GM21390 (cell line): ENCODE measurements around the gene RASL10A.

ENCODE experiments used
- ATAC-seq: cut with Tn5 transposase; IDR thresholded peaks from one replicate; pipeline ENCODE4 v1.9.1; 2021; ENCODE audit not compliant: unreplicated experiment

RASL10A gene

DNA sequence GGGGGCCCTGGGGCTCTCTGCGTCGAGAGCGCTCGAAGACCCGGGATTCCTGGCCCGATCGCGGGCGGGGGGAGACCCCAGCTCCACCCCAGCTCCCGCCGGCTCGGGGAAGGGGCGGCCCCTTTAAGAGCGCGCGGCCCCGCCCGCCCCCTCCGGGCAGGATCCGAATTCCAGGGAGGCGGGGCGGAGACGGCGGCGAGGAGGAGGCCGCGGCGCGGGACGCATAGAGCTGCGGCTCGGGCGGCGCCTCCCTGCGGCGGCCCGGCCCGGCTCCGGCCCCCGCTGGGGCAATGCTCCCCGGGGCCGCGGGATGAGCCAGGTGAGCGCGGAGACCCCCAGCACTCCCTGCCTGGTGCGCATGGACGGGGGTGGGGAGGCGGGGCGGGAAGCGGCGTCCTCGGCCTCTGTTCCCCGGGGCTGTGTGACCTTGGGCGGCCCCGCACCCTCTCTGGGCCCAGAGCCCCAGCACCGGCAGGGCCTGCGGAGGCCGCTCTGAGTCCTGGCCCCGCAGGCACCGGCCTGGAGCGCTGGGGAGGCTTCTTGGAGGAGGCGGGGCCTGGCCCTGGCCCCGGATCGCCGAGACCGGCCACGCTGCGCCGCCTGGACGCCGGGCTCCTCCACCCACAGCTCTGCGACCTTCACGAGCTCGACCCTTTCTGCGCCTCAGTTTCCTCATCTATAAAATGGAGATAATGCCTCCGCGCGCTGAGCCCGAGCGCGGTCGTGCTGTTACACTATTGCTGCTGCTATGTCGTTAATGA, 8.5 kb downstream of the RASL10A start:
- ATAC-seq: no peak

DNA sequence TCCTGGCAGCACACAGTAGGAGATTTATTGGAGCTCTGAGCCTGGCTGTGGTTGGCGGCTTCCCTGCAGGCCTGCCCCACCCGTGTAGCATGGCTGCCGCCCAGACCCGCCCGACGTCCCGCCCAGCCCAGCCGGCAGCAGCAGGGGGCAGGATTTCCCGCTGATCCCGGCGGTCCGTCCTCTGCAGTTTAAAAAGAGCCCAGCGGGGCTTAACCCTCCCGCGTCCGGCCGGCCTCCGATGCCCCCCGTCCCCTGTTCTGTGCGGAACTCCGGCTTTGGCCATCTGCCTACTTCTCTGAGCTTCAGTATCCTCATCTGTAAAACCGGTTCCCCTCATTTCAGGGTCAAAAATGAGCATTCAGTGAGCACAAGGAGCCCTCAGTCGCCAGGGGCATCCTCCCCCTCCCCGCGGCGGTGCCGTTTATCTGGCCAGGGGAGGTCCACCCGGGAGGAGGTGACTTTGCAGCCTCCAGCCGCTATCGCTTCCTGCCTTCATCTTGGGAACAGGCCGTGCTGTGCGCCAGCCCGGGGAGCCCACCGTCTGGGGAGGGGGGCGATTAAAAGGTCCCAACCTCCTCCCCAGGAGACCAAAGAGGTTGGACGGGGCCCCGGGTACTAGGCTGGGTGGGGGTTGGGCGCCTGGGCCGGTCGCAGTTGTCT, 9.2 kb downstream of the RASL10A start, which contains the start of gene GAS2L1:
GAS2L1 (plus strand) TSS at position 476 of the 660 bp plus-strand sequence. CDS start 1,456 bp downstream, outside the sequence.
- no peak for ATAC-seq

- no peak for ATAC-seq
These were observed 9.7 kb downstream of the RASL10A start for GRCh38 chr22:29305836-29306174.

DNA sequence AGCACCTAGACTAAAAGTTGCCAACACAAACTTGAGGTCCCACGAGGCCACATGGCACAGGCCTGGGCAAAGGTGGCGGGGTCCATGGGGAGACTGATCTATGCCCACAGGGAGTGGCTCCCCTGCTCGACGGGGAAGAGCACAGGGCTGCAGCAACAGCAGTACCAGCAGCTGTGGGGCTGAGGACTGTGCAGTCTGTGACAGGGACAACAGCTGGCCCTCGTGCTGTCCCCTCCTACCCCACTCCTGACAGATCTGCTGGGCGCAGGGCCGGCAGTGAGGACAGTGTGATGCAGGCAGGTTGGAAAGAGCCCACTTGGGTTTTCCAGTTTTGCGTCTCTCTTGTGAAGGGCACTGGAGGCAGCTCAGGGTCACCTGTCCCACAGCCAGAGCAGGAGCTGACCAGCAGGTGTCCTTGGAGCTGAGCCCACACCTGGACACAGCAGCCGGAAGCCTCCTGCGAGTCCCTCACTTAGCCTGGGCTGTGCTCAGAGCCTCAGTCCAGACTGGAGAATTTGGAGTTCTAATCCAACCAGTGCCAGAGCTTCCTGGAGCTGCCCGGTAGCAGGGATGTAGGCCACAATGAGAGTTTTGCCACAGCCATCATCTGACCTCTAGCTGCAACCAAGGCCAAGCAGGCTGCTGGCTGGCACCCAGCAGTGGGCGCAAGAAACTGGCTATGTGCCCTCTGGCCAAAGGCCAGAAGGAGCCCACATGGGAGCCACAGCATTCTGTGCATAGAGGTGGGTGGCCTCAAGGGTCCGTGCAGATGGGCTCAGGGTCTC, 12.6 kb downstream of the RASL10A start:
- no peak for ATAC-seq

DNA sequence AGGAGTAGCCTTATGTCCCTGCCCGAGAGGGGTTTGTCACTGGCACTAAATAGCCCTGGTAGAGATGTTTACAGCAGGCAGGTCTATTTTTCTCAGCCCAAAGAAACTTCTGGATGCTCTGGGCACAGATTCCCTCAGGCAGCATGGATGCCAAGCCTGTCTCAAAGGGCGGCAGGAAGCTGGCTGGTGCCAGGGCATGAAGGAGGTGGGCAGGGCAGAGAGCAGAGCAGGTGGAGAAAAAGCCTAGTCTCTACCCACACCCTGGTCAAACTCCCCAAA, 13.2 kb downstream of the RASL10A start:
- ATAC-seq: no peak

DNA sequence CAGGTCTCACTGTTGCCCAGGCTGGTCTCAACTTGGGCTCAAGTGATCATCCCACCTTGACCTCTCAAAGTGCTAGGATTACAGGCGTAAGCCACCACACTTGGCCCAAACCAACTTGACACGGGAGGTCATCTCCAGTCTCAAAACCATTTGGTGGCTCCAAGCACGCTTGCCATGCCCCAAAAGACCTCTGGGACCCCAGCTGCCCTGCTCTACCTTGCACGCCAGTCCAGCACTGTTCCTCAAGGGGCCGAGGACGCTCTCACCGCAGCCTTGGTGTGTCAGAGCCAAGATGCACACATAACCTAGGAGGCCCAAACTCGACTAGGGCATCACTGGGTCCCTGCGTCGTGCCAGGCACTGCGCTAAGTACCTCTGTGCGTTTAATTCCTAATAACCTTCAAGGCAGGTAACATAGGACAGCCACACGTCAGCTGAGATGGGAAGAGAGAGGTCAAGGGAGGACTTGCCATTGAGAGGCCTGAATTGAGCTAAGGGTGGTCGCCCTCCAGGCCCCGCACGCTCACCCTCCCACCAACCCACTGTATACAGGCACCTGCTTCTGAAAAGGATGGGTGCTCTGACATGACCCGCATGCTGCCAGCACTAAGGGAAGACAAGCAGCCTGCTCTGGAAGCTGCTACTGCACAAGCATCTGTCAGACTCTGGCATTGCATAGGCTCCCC, 13.6 kb downstream of the RASL10A start:
- ATAC-seq: no peak

DNA sequence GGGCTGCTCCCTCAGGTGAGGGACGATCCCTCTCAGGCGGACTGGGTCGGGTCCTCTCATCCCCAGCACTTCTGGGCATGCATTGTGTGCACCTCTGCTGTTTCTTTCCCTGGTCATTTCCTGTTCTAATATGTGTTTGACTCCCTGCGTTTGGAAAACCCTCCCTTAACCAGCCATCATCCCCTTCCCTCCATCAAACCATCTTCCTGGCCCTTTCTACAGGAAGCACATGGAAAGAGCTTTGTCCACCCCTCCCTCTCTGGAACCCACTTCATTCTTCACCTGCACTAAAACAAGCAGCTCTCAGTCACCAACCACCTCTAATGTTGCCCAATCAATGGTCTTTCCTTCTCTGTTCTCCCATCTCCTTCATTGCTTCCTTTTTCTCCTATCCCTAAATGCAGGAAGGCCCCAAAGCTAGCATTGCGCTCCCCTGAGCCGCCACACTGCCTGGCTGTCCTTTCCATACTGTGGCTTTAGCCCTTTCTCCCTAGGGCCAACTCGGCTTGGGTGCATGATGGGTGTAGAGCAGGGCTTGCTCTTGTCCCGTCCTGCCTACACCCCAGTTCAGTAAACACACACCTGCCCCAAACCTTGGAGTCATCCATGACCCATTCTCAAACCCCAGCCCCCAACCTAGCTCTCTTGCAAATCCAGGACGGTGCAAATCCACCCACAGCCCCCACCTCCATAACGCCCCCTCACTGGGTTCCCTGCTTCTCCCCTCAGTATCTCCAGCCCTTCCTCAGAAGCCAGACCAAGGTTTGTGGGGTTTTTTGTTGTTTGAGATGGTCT, 14.5 kb downstream of the RASL10A start:
- no peak for ATAC-seq

DNA sequence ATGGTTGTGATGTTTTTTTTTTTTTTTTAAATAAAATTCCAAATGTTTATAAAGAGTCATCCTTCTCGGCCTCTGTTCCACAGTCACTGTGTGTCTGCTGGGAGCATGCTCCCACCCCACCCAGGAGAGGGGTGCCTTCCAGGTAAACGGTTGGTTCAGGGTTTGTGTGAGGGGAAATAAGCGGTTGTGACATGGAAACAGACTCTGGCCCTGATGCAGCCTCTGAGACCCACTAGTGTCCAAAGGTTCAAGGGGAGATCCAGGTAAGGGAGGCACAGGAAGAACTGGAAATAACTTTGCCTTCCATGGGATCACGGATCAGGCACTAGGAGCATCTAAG, 15.1 kb downstream of the RASL10A start:
- no peak for ATAC-seq

- no peak for ATAC-seq
These were observed 16.2 kb downstream of the RASL10A start for GRCh38 chr22:29299136-29299900.

DNA sequence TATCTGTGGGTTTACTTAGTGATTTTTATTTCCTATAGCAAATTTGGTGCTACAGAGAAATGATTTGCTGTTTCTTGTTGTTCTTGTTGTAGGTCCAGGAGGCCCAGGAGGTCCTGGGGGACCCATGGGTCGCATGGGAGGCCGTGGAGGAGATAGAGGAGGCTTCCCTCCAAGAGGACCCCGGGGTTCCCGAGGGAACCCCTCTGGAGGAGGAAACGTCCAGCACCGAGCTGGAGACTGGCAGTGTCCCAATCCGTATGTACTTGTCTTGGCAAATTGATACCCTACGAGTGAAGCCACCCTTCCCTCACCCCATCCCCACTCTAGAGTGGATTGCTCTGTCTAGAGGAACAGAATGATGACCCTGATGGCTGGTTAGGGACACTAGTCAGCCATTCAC, 16.9 kb downstream of the RASL10A start:
- ATAC-seq: no peak

- ATAC-seq: no peak
These were observed 23.1 kb downstream of the RASL10A start for GRCh38 chr22:29292379-29292778.

DNA sequence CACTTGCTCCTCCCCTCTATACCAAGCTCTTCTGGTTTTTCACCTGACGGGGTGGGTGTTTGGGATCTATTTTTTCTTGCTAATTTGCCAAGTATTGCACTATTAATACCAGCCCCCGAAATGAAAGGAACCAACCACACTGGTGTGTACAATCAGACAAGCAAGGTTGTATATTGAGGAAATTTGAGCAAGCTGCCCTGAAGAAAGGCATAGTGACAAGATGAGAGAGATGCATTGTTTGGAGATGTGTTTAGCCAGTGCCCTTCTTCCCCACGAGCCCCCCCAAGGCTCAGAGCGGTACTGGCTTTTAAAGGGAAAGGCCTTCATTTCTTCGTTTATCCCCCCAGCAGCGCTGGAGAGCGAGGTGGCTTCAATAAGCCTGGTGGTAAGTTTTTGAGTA, 24.3 kb downstream of the RASL10A start:
- no peak for ATAC-seq

GRCh38 chr22:29290061-29290460, 25.4 kb downstream of the RASL10A start:
- no peak for ATAC-seq

DNA sequence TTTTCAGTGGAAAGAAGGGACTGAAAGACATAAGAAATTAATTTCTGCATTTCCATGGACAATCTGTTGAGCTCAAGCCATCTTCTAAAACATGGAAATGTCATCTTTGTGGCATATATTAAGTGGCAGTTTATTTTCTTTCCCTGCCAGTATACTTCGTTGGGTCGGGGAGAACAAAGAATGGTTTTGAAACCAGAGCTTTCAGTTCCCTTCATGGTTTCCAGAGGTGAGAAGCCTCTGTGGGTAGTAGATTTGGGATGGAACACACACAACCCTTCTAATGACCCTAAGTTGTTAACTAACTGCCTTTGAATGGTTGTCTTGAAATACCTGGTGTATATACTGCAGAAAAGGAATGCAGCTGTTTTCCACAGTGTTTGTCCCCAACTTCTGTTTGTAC, 26.7 kb downstream of the RASL10A start:
- ATAC-seq: no peak

- no peak for ATAC-seq
These were observed 31.3 kb downstream of the RASL10A start for GRCh38 chr22:29284196-29284595.

DNA sequence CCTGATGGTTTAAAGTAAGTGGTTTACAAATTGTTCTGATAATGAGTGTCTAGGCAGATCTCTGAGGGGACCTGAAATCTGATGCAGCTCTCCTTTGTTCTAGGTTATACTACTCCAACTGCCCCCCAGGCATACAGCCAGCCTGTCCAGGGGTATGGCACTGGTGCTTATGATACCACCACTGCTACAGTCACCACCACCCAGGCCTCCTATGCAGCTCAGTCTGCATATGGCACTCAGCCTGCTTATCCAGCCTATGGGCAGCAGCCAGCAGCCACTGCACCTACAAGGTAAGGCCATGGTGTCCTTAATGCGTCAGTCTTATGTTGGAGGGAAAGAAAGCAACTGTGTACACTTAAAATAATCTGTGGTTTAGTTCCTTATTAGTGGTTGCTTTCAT, 37.6 kb downstream of the RASL10A start:
- no peak for ATAC-seq

GRCh38 chr22:29275819-29276565, 39.5 kb downstream of the RASL10A start:
- no peak for ATAC-seq

- no peak for ATAC-seq
These were observed 40.3 kb downstream of the RASL10A start for GRCh38 chr22:29275167-29275566.

DNA sequence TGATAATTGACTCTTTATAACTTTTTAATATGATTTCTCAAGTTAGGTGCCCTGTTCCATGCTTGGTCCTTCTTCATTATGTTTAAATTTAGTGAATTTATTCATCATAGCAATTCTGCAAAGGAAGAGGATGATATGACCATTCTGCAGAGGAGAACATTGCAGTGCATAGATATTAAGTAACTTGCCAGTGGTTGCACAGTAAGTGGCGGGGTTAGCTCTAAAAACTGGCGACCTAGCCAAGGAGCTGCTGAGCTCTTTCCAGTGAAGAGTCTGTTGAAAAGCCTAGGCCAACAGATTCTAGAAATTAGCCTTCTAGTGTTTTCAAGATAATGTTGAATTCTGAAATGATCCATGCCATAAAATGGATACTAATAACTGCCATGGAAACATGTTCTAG, 42.9 kb downstream of the RASL10A start:
- no peak for ATAC-seq
